ENCODE measurements around the gene NINL. TPM values are rescaled to one million over a fixed set of nuclear protein-coding genes. Genes with fewer than 3 reads are reported as not detected.

The NINL gene
- total RNA-seq, 1 donor from 2014 or later, result 1.4 TPM

- DNase-seq (ENCODE audit: low spot score), result peak; percentile 50
- intact Hi-C loops (cut with DNase I), result no loop called here
Observed at GRCh38 chr20:25459916-25460535, 125.3 kb downstream of the NINL start.

GRCh38 chr20:25459111-25459830 lies 126.1 kb downstream of the NINL start:
- intact Hi-C loops (cut with DNase I), result no loop called here
- peak; percentile 71 for DNase-seq (ENCODE audit: low spot score)

GRCh38 chr20:25457886-25458680 lies 127.2 kb downstream of the NINL start:
- peak; percentile 56 for DNase-seq (ENCODE audit: low spot score)
- intact Hi-C loops (cut with DNase I), result no loop called here

GRCh38 chr20:25454153-25454900 lies 131.0 kb downstream of the NINL start:
- DNase-seq (ENCODE audit: low spot score), result peak; percentile 53
- intact Hi-C loops (cut with DNase I), result no loop called here

GRCh38 chr20:25453035-25453810 lies 132.1 kb downstream of the NINL start:
- intact Hi-C loops (cut with DNase I), result no loop called here
- DNase-seq (ENCODE audit: low spot score), result no peak

GRCh38 chr20:25452333-25452732 lies 133.0 kb downstream of the NINL start:
- intact Hi-C loops (cut with DNase I), result no loop called here

GRCh38 chr20:25447671-25448070 lies 137.7 kb downstream of the NINL start:
- intact Hi-C loops (cut with DNase I), result no loop called here
- DNase-seq (ENCODE audit: low spot score), result no peak

More at GRCh38 chr20:25452333-25452732, 133.0 kb downstream of the NINL start:
- DNase-seq (ENCODE audit: low spot score), result no peak

- DNase-seq (ENCODE audit: low spot score), result no peak
- intact Hi-C loops (cut with DNase I), result no loop called here
Observed at GRCh38 chr20:25444556-25444955, 140.8 kb downstream of the NINL start.

GRCh38 chr20:25439328-25439727 lies 146.0 kb downstream of the NINL start:
- intact Hi-C loops (cut with DNase I), result no loop called here
- DNase-seq (ENCODE audit: low spot score), result no peak

GRCh38 chr20:25437153-25437581 lies 148.2 kb downstream of the NINL start:
- no peak for DNase-seq (ENCODE audit: low spot score)
- intact Hi-C loops (cut with DNase I), result no loop called here

- intact Hi-C loops (cut with DNase I), result no loop called here
Observed at GRCh38 chr20:25424536-25424935, 160.8 kb downstream of the NINL start.

GRCh38 chr20:25422032-25422431 lies 163.3 kb downstream of the NINL start:
- no peak for DNase-seq (ENCODE audit: low spot score)
- intact Hi-C loops (cut with DNase I), result no loop called here

More at GRCh38 chr20:25424536-25424935, 160.8 kb downstream of the NINL start:
- DNase-seq (ENCODE audit: low spot score), result no peak

- DNase-seq (ENCODE audit: low spot score), result no peak
- intact Hi-C loops (cut with DNase I), result no loop called here
Observed at GRCh38 chr20:25421102-25421501, 164.2 kb downstream of the NINL start.

- no peak for DNase-seq (ENCODE audit: low spot score)
- intact Hi-C loops (cut with DNase I), result no loop called here
Observed at GRCh38 chr20:25418776-25419175, 166.6 kb downstream of the NINL start.

- no peak for DNase-seq (ENCODE audit: low spot score)
- intact Hi-C loops (cut with DNase I), result no loop called here
Observed at GRCh38 chr20:25408890-25409289, 176.4 kb downstream of the NINL start.

GRCh38 chr20:25408170-25408547 lies 177.2 kb downstream of the NINL start:
- intact Hi-C loops (cut with DNase I), result no loop called here
- no peak for DNase-seq (ENCODE audit: low spot score)

GRCh38 chr20:25407311-25408169 lies 177.8 kb downstream of the NINL start, which contains the start of gene GINS1:
Gene GINS1, plus strand, starts transcription at chr20:25407673. Its CDS starts 148 bp downstream, at chr20:25407821.
- intact Hi-C loops (cut with DNase I), result loop anchor here (1.0 kb wide), 1 partner anchor 17 kb away; the partner anchor contains the start of gene ABHD12
- peak; percentile 90 for DNase-seq (ENCODE audit: low spot score)
